ENCODE data around the gene PHF14.

- TF ChIP-seq POLR2A (IDR thresholded peaks at IDR 0.05; ENCODE audit: low read length) (no peak), GATA1 (IDR thresholded peaks at IDR 0.05; ENCODE audit: low read depth, low read length) (no peak)
Observed at GRCh38 chr7:11213266-11213665, 239.6 kb downstream of the PHF14 start.
